ENCODE results near the gene CHST15.

CHST15 gene

DNA sequence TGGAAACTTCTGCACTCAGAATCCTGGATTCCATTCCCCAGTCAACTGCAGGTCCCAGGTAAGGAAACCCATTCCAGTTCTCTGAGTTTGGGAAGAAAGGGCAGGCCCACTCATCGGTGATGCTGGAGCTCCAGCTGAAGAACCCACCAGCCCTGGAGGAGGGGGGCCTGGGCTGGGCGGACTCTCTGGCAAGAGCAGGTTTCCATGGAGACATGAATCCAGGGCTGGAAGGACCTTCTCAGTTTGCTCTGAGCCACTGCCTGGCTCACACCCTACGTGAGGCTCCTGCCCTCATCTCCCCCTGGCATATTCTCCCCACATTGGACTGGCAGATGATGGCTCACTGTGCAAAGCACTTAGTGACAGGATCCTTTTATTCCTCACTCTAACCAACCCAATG is 128.4 kb downstream of the CHST15 start:
- no peak for DNase-seq (ENCODE audit: low spot score)

DNA sequence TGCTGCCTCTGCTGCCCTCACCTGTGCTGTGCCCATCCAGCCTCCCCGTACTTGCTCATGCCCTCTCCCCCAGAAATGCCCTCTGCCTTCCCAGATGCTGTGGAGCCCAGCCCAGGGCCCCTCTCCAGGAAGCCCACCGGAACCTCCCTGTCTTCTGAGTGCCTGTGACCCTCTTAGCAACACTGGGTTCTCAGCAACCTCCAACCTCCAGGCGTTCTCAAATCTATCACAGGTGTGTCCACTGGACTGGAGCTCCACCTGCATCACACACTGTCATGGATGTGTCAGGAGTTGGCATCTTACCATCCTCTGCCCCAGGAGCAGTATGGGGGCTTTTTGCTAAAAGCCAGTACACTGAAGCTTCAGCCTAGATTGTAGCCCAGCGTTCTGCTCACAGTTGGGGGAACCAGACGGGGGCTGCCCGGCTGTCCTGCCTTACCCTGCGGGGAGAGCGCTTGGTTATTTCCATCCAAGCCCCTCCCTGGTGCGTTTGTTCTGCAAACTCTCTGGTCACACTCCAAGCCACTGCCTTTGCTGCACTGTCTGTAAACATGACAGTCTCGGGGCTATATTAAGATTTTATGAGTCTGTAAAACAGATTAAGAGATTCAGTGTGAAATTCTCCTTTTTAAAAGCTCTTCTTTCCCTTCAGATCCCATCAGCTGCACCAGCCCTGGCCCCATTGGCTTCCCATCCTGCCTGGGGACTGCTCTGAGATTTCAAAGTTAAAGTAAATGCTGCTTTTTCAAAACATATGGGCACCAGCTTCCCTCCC is 130.5 kb downstream of the CHST15 start:
- no peak for DNase-seq (ENCODE audit: low spot score)

DNA sequence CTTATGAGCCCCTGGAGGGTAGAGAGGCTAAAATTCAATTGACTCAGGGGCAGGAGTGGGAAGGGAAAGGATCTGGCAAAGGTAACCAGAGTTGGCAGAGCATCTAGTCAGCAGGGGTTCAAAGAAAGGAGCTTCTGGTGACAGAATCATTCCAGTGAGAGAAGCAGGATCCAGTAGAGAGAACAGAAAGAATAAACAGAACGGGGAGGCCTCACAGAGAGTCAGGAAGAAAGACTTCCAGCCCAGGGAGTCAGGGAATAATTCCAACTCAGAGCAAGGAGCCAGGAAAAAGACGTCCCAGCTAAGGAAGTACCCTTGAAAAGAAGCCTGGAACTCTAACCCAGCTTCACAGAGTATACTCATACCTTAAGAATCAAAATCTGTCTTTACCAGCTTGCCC is 135.2 kb downstream of the CHST15 start:
- DNase-seq (ENCODE audit: low spot score) = no peak
